SK-N-SH (cell line): ENCODE data around the gene CRTC1. TPM values are rescaled to one million over a fixed set of nuclear protein-coding genes. Genes with fewer than 3 reads are reported as not detected.

Experiments
- CTCF ChIA-PET: fragments of 300-600, 350-600 bp; formaldehyde crosslinking; extraction: SDS; loops from one replicate; lab custom pipeline; 2021; lab: Yijun Ruan, JAX
- POLR2A ChIA-PET: fragments of 350-600 bp; sonication (Branson Sonifier 250); formaldehyde crosslinking; extraction: SDS; loops from one replicate; lab custom pipeline; 2020; ENCODE audit warnings: antibody characterized with exemption, inconsistent platforms; lab: Yijun Ruan, JAX
- DNase-seq: peaks from one replicate; pipeline ENCODE4 v3.0.0; 2012
- H2AFZ ChIP-seq: fragments of 200-600 bp; sonication (generic); 2 replicates; pipeline ENCODE4 v1.8.1; 2016; ENCODE audit warnings: antibody characterized with exemption, mild to moderate bottlenecking, low read depth
- H3F3A ChIP-seq: fragments of 200-600 bp; sonication (generic); replicated peaks from 2 replicates; pipeline ENCODE3; 2016; ENCODE audit warnings: antibody characterized with exemption, mild to moderate bottlenecking; ENCODE audit not compliant: insufficient read depth
- H3K27ac ChIP-seq, 2 experiments: fragments of 200-500 bp in 1 of 2; fragments of 200-600 bp in 1 of 2; sonication (Bioruptor generic) in 1 of 2; sonication (generic), shearing (Covaris generic) in 1 of 2; 2 replicates each; pipeline versions ENCODE4 v1.5.1 to v1.6.1; 2014 to 2016; ENCODE audit warnings: low read depth in 2 of 2, inconsistent platforms in 1 of 2, low read length in 1 of 2, mild to moderate bottlenecking in 1 of 2, mixed read lengths in 1 of 2
- H3K27me3 ChIP-seq: fragments of 200-600 bp; sonication (generic), shearing (Covaris generic); 2 replicates; pipeline ENCODE4 v1.6.1; 2016; ENCODE audit warnings: mixed run types; ENCODE audit not compliant: insufficient read depth
- H3K36me3 ChIP-seq, 2 experiments: fragments of 200-500 bp in 1 of 2; fragments of 200-600 bp in 1 of 2; sonication (Bioruptor generic) in 1 of 2; sonication (generic) in 1 of 2; replicated peaks in 1 of 2; 2 replicates each; pipeline versions ENCODE3 to v1.5.1; 2014 to 2016; ENCODE audit warnings: low read length in 1 of 2, mild to moderate bottlenecking in 1 of 2; ENCODE audit not compliant: insufficient read depth in 2 of 2, control insufficient read depth in 1 of 2
- H3K4me1 ChIP-seq, 2 experiments: fragments of 200-500 bp in 1 of 2; fragments of 200-600 bp in 1 of 2; sonication (Bioruptor generic) in 1 of 2; sonication (generic), shearing (Covaris generic) in 1 of 2; 2 replicates each; pipeline versions ENCODE4 v1.5.1 to v1.6.1; 2014 to 2016; ENCODE audit warnings: low read depth in 1 of 2, low read length in 1 of 2, mixed run types in 1 of 2; ENCODE audit not compliant: insufficient read depth in 2 of 2, control insufficient read depth in 1 of 2
- H3K4me2 ChIP-seq: fragments of 200-600 bp; sonication (generic), shearing (Covaris generic); 2 replicates; pipeline ENCODE4 v1.6.1; 2017; ENCODE audit warnings: mixed run types
- H3K4me3 ChIP-seq, 2 experiments: fragments of 200-500 bp in 1 of 2; fragments of 200-600 bp in 1 of 2; sonication (Bioruptor generic) in 1 of 2; sonication (generic), shearing (Covaris generic) in 1 of 2; 2 replicates each; pipeline versions ENCODE4 v1.5.1 to v1.8.1; 2014 to 2016; ENCODE audit warnings: low read depth in 2 of 2, inconsistent platforms in 1 of 2, low read length in 1 of 2, mild to moderate bottlenecking in 1 of 2, mixed read lengths in 1 of 2, moderate library complexity in 1 of 2
- H3K79me2 ChIP-seq: fragments of 200-600 bp; sonication (generic); 2 replicates; pipeline ENCODE4 v1.8.1; 2017; ENCODE audit warnings: mild to moderate bottlenecking; ENCODE audit not compliant: insufficient read depth
- H3K9ac ChIP-seq: fragments of 200-600 bp; sonication (generic); 2 replicates; pipeline ENCODE4 v1.6.1; 2017; ENCODE audit warnings: mixed run types
- H3K9me2 ChIP-seq: fragments of 200-600 bp; sonication (generic); 2 replicates; pipeline ENCODE4 v1.6.1; 2017; ENCODE audit warnings: mixed run types
- H3K9me3 ChIP-seq: fragments of 200-600 bp; sonication (generic); 2 replicates; pipeline ENCODE4 v1.6.1; 2017; ENCODE audit warnings: mixed run types, mild to moderate bottlenecking, moderate library complexity
- H4K20me1 ChIP-seq: fragments of 200-600 bp; sonication (generic); 2 replicates; pipeline ENCODE4 v1.6.1; 2017; ENCODE audit warnings: mild to moderate bottlenecking, mixed run types; ENCODE audit not compliant: insufficient read depth
- EP300 ChIP-seq, 2 experiments: IDR thresholded peaks; 2 replicates each; pipeline versions ENCODE4 v1.4.0 to v1.6.1; 2012; ENCODE audit warnings: borderline replicate concordance in 1 of 2, low read depth in 1 of 2, low read length in 1 of 2
- FOXM1 ChIP-seq: IDR thresholded peaks from 2 replicates; pipeline ENCODE4 v1.4.0; 2012; ENCODE audit warnings: low read depth, mild to moderate bottlenecking
- GATA2 ChIP-seq: sonication (generic); formaldehyde crosslinking; IDR thresholded peaks from 2 replicates; pipeline ENCODE4 v1.5.0; 2020; ENCODE audit warnings: mild to moderate bottlenecking, missing genetic modification reagents
- JUND ChIP-seq: IDR thresholded peaks from 2 replicates; pipeline ENCODE4 v1.4.0; 2012
- NFIC ChIP-seq: IDR thresholded peaks from 2 replicates; pipeline ENCODE4 v1.4.0; 2012; ENCODE audit warnings: borderline replicate concordance
- NRF1 ChIP-seq: IDR thresholded peaks from 2 replicates; pipeline ENCODE4 v1.6.1; 2012; ENCODE audit warnings: low read depth, mild to moderate bottlenecking, low read length
- REST ChIP-seq: IDR thresholded peaks from 2 replicates; pipeline ENCODE4 v1.6.1; 2012; ENCODE audit warnings: mild to moderate bottlenecking, low read depth, low read length, moderate library complexity
- RFX5 ChIP-seq: IDR thresholded peaks from 2 replicates; pipeline ENCODE4 v1.6.1; 2012; ENCODE audit warnings: mild to moderate bottlenecking, improper control_type of control experiment, low read length
- SIN3A ChIP-seq: IDR thresholded peaks from 2 replicates; pipeline ENCODE4 v1.6.1; 2012; ENCODE audit warnings: low read depth, mild to moderate bottlenecking, low read length, moderate library complexity, borderline replicate concordance
- TAF1 ChIP-seq: IDR thresholded peaks from 2 replicates; pipeline ENCODE4 v1.6.1; 2012; ENCODE audit warnings: low read depth, mild to moderate bottlenecking, low read length, moderate library complexity, borderline replicate concordance
- TEAD4 ChIP-seq: IDR thresholded peaks from 2 replicates; pipeline ENCODE4 v1.4.0; 2012; ENCODE audit warnings: mild to moderate bottlenecking, borderline replicate concordance; ENCODE audit not compliant: insufficient read depth
- YY1 ChIP-seq: IDR thresholded peaks from 2 replicates; pipeline ENCODE4 v1.4.0; 2012; ENCODE audit warnings: low read depth, mild to moderate bottlenecking
- WGBS: methylation state at CpG from one replicate; pipeline ENCODE4 v1.1.6; 2017; ENCODE audit warnings: low lambda C conversion rate; 5-methylcytosine and 5-hydroxymethylcytosine counted together
- polyA plus RNA-seq, 3 experiments: library from polyadenylated mRNA; depleted of rRNA; stranded (reverse); fragments of >200 nt; gene quantifications; 2 replicates each; pipeline ENCODE4 v1.2.3, GENCODE V29; 2012
- TF ChIP-seq, protein P1 (sequence below): IDR thresholded peaks from 2 replicates; pipeline ENCODE4 v1.4.0; 2012; ENCODE audit warnings: low read depth, borderline replicate concordance
- TF ChIP-seq, protein P2 (sequence below): fragments of 150-350 bp; IDR thresholded peaks from 2 replicates; pipeline ENCODE4 v1.6.1; 2016; ENCODE audit warnings: mild to moderate bottlenecking, low read depth, low read length
- TF ChIP-seq, protein P3 (sequence below): IDR thresholded peaks from 2 replicates; pipeline ENCODE4; 2012

The CRTC1 gene
- polyA plus RNA-seq, 1 of the 3 experiments (the other 2 are of a cell fraction), result 5.0 TPM

- TF ChIP-seq REST, result no peak
- no peak for TF ChIP-seq NFIC
- TF ChIP-seq NRF1, result no peak
- TF ChIP-seq, protein P1, sequence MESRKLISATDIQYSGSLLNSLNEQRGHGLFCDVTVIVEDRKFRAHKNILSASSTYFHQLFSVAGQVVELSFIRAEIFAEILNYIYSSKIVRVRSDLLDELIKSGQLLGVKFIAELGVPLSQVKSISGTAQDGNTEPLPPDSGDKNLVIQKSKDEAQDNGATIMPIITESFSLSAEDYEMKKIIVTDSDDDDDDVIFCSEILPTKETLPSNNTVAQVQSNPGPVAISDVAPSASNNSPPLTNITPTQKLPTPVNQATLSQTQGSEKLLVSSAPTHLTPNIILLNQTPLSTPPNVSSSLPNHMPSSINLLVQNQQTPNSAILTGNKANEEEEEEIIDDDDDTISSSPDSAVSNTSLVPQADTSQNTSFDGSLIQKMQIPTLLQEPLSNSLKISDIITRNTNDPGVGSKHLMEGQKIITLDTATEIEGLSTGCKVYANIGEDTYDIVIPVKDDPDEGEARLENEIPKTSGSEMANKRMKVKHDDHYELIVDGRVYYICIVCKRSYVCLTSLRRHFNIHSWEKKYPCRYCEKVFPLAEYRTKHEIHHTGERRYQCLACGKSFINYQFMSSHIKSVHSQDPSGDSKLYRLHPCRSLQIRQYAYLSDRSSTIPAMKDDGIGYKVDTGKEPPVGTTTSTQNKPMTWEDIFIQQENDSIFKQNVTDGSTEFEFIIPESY, result no peak
- no peak for TF ChIP-seq JUND
- TF ChIP-seq EP300 (IDR thresholded peaks at IDR 0.05; ENCODE audit: borderline replicate concordance in 1 of 2, low read depth in 1 of 2, low read length in 1 of 2), result no peak
- TF ChIP-seq, all 33 proteins: peak for 0
Observed at GRCh38 chr19:18768997-18769891, 85.8 kb downstream of the CRTC1 start (continued).

GRCh38 chr19:18769989-18770528, 86.6 kb downstream of the CRTC1 start:
- Histone ChIP-seq H2AFZ (no peak overlapping the region), H4K20me1 (no peaks in the 10 kb centered on the region), H3K27me3 (no peaks in the 10 kb centered on the region), H3K4me3 (no peak overlapping the region), H3K4me2 (no peak overlapping the region), H3F3A (peaks cover 10% of the 10 kb centered on the region), H3K9me3 (no peaks in the 10 kb centered on the region), H3K9me2 (no peaks in the 10 kb centered on the region), H3K79me2 (no peaks in the 10 kb centered on the region), H3K9ac (no peak overlapping the region), H3K36me3 (peaks cover 0 to 3% of the 10 kb centered on the region in 2 experiments), H3K27ac (no peak overlapping the region)
- POLR2A ChIA-PET, result no interaction called here
- no peak for DNase-seq
- WGBS, result 96% methylated on average over 8 of the region's 15 CpGs
- CTCF ChIA-PET, result interaction anchor here (1.3 to 3.9 kb wide), 2 partner anchors 19 to 77 kb away, joined by 3 to 21 read pairs; no protein-coding TSS in a partner anchor
- TF ChIP-seq, protein P2, sequence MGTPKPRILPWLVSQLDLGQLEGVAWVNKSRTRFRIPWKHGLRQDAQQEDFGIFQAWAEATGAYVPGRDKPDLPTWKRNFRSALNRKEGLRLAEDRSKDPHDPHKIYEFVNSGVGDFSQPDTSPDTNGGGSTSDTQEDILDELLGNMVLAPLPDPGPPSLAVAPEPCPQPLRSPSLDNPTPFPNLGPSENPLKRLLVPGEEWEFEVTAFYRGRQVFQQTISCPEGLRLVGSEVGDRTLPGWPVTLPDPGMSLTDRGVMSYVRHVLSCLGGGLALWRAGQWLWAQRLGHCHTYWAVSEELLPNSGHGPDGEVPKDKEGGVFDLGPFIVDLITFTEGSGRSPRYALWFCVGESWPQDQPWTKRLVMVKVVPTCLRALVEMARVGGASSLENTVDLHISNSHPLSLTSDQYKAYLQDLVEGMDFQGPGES, result no peak
- TF ChIP-seq REST, result no peak
- no peak for TF ChIP-seq GATA2 (CRISPR knock-in tag)
- TF ChIP-seq FOXM1, result no peak
- TF ChIP-seq TAF1, result no peak
- TF ChIP-seq TEAD4, result no peak
- no peak for TF ChIP-seq RFX5
- TF ChIP-seq YY1, result no peak
- no peak for TF ChIP-seq SIN3A
- TF ChIP-seq, protein P3, sequence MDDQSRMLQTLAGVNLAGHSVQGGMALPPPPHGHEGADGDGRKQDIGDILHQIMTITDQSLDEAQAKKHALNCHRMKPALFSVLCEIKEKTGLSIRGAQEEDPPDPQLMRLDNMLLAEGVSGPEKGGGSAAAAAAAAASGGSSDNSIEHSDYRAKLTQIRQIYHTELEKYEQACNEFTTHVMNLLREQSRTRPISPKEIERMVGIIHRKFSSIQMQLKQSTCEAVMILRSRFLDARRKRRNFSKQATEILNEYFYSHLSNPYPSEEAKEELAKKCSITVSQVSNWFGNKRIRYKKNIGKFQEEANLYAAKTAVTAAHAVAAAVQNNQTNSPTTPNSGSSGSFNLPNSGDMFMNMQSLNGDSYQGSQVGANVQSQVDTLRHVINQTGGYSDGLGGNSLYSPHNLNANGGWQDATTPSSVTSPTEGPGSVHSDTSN, result no peak
- TF ChIP-seq, all 33 proteins: peak for 0
- H3K4me1 ChIP-seq, result peaks cover 4 to 39% of the 10 kb centered on the region in 2 experiments; a peak in 3 of 4 replicates
